ENCODE measurements around the gene OR8D4.
"Not testable (repeated sequence)": the region's sequence is repeated elsewhere in the genome, so short reads cannot be mapped to it uniquely, and the experiment has no call there.

OR8D4 gene

DNA sequence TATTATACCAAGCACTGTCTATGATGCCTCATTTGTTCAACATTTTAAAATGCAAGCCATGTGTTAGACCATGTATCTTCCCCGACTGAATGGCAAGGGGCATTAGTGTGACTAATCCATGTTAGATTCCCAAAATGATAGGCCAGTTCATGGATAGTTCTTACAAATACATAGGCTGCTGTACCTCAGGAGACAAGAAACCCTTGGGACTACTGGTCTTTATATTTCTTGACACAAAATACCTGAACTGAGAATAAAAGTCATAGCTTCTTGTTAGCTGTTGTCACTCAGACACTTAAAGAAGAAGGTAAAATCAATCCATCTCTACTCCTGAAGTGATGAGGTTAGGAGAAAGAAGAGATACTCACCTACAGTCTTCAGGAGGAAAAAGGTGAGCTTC lies at the start of gene OR8D4:
Gene OR8D4, plus strand, starts transcription at position 301 of the 400 bp plus-strand sequence. CDS start 4,265 bp downstream, outside the sequence.
- no peak for DNase-seq

DNA sequence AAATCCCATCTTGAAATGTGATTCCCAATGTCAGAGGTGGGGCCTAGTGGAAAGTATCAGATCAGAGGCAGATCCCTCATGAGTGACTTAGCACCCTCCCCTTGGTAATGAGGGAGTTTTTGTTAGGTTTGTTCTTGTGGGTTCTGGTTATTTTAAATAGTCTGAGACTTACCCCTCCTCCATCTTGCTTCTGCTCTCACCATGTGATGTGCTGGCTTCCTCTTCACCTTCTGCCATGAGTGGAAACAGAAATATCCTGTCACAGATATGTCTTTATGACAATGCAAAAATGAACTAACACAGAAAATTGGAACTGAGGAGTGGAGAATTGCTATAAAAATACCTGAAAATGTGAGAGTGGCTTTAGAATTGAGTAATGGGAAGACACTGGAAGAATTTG lies 49.6 kb upstream of the OR8D4 start:
- DNase-seq = no peak

DNA sequence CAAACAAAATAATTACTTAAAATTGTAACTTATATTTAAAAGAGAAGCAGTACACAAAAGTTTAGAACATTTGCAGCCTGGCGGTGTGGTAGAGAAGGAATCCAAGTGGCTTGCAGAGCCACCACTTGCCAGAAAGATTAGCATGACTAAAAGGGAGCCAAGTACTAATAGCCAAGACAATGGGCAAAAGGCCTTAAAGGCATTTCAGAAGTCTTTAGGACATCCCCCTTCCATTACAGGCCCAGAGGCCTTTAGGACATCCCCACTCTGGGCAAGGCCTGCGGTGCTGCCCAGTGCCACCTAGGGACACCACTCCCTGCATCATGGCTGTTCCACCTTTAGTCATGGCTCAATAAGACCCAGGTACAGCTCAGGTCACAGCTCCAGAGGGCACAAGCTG lies 48.9 kb upstream of the OR8D4 start:
- DNase-seq = no peak

DNA sequence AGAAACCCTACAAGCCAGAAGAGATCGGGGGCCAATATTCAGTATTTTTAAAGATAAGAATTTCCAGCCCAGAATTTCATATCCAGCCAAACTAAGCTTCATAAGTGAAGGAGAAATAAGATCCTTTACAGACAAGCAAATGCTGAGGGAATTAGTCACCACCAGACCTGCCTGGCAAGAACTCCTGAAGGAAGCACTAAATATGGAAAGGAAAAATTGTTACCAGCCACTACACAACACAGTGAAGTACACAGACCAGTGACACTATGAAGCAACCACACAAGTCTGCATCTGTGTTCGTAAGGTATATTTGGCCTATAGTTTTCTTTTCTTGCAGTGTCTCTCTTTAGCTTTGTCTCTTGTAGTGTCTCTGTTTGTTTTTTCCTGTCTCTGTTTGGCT lies 45.5 kb upstream of the OR8D4 start:
- no peak for DNase-seq

DNA sequence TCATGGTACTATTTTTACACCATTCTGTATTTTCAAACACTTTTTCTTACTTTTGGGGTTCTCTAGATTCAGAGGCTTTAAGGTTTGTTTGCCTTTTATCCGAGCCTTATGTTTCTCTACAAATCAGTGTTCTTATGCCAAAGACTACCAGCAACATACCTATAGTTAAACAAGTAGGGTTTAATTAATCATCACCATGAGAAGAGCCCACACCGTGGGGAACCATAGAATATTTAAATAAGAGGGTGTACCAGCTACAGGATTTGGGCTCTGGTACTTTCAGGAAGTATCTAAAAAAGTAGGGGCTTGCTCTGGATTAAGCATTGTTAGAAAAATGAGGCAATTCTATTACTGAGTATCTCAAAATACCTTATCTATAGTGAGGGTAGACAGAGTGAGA lies 42.2 kb upstream of the OR8D4 start:
- DNase-seq = no peak

DNA sequence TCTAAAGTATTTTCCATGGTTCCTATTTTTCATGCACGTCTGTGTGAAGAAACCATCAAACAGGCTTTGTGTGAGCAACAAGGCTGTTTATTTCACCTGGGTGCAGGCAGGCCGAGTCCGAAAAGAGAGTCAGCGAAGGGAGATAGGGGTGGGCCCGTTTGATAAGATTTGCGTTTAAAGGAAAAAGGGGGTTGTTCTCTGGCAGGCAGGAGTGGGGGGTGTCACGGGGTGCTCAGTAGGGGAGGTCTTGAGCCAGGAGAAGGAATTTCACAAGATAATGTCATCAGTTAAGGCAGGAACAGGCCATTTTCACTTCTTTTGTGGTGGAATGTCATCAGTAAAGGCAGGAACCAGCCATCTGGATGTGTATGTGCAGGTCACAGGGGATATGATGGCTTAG lies 36.7 kb upstream of the OR8D4 start:
- DNase-seq = not testable (repeated sequence)

DNA sequence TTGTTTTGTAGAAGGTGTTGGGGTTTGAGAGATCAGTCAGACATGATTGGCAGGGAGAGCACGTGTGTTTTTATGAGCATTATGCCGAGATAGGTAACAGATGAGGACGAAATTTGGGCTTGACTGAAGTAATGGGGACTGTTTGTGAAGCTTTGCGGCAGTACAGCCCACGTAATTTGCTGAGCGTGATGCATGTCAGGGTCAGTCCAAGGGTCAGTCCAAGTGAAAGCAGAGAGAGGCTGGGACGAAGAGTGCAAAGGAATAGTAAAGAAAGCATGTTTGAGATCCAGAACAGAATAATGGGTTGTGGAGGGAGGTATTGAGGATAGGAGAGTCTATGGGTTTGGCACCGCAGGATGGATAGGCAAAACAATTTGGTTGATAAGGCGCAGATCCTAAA lies 34.2 kb upstream of the OR8D4 start:
- not testable (repeated sequence) for DNase-seq

DNA sequence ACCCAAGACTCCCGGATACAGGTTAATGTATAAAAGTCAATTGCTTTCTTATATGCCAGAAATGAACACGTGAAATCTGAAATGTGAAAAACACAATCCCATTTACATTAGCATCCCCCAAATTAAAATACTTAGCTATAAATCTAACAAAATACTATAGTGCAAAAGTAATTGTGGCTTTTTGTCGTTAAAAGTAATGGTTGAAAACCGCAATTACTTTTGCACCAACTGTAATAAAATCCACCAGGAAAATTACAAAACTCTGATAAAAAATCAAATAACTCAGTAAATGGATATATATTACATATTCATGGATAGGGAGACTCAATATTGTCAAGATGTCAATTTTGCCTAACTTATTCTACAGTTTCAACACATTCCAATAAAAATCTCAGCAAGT lies 21.1 kb upstream of the OR8D4 start:
- no peak for DNase-seq

DNA sequence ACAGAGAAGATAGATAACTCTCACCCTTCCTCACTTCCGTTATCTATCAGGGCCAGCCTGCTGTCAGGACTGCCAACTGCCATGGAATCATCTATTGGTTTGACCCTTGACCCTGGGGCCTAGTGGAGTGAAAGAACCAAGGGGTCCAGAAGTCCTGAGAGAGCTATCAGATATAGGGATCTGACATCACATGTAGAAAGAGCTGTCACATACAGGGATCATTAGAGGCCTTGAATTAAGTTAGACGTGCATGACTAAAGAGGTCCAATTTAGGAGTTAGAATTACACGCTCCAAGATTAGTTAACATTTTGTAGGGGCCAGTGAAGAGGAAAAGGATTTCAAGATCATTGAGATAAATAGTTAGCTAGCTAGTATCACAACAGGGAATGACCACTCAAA lies 16.4 kb upstream of the OR8D4 start, which contains the start of gene TMEM225:
Gene TMEM225, minus strand, starts transcription at position 101 of the 400 bp plus-strand sequence. CDS start 245 bp downstream, outside the sequence.
- no peak for DNase-seq

DNA sequence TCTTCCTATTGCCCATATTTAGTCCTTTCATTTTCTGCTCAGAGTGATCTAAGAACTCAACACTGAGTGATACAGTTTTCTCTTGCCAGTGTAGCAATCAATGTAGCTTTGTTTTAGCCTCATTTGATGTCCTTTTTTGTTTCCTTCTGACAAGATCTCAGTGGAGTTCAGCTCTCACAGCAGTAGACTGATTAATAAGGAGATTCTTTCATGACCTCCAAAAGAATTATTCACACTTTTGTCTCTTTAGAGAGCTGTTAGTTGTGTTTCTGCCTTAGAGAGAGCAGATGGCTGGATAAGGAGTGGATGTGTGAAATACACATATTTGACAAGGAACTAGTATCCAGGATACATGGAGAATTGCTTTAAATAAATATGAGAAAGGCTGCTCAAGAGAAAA lies 9.9 kb upstream of the OR8D4 start:
- no peak for DNase-seq

DNA sequence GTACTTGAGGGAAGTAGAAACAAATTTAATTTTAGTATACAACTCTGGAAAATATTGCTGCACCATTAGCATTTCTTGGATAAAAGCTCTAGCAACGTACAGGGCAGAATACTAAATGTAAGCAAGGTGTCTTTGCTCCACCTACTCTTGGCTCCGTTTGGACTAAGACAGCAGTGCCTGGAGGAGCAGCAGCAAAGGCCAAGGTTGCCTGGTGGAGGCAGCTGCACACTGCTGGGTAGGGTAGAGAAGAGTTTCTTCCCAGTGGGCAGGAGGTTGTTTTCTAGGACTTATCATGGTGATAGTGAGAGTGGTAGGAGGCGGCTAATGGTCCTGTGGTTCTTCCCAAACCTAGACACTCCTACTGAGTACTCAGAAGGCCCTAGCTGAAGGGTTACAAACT lies 2.2 kb upstream of the OR8D4 start:
- DNase-seq = no peak

DNA sequence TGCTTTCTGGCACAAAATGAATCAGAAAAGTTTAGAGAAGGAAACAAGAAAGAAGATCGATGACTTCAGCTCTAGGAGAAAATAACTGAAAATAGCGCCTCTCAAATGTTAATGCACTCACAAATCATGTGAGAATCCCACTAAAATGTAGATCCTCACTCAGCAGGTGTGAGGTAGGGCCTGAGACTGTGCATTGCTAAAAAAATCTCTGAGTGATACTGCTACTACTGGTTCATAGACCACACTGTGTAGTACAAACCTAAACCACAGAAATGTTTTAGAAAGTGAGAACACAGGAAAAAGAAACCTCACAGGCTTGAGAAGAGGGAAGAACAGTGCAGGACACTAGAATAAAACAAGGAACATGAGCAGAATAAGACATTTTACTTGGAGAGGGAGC lies 2.0 kb downstream of the OR8D4 start:
- DNase-seq = no peak

DNA sequence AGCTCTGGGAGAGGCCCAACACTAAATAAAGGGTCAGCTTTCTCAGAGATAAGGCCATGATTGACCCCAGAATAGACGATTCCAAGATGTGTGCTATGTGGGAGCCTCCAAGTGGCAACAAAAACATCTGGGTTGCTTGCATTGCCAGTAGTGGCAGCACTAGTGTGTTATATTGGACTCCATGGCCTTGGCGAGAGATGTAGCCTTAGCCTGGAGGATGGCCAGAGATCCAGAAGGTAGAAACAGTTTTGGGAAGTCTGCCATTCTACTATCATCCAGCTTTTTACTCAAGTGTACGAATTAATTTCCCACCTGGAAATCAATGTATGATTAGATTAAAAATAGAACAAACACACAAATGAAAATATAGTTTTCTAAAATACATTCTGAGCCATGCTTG lies 3.0 kb downstream of the OR8D4 start:
- DNase-seq = no peak

DNA sequence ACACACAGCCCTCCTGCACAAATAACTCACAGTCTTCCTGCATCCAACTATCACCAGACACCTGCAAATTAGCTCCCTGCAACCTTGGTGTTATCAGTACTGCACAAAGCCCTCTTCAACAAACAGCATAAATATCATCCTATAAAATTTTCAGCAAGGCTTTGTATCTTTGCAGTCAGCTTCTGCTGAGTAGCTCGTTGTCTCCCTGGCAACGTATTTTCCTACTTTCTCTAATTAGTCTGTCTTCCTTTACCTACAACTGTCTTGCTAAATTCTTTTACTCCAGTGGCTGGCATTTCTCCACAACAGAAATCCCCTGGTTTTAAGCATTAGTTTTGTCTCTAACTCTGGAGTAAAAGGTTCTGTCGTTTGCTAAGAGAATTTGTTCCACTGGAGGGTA lies 3.9 kb downstream of the OR8D4 start:
- no peak for DNase-seq

DNA sequence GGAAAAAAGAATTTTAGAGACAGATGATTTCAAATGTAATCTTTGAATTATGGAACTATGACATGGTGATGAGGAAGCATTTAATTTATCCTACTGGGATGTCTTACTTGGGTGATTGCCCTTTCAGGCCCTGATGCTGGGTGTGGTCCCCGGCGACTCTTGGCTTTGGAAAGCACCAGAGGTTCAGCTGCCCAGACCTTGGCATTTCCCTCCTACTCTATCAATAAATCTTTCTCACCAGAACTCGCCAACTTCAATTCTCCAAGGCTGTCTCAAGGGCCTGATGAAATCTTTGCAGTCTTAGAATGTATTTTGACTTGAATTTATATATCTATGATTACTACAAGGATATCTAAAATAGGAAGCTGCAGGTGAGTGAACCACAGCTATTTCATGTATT lies 19.0 kb downstream of the OR8D4 start:
- DNase-seq = no peak

DNA sequence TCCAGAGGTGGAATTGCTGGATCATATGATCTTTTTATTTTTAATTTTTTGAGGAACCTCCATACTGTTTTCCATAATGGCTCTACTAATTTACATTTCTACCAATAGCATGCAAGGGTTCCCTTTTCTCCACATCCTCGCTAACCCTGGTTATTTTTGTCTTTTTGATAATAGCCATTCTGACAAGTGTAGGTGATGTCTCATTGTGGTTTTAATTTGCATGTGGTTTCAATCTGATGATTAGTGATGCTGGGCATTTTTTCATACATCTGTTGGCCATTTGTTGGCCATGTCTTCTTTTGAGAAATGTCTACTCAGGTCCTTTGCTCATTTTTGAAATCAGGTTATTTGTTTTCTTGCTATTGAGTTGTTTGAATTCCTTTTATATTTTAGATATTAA lies 22.1 kb downstream of the OR8D4 start:
- no peak for DNase-seq

DNA sequence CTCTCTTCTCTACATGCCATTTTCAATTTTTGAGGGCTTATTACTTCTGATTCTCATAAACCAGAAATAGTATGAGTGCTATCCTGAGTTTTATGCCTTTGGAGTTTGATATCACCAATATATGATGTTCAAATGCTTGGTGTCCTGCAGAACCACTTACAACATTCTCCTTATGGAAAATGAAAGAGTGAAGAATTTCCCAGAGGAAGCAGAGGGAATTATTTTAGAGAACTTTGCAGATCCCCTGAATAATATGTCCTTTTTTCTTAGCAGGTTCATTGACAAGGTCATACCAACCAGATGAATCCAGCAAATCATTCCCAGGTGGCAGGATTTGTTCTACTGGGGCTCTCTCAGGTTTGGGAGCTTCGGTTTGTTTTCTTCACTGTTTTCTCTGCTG lies 37.4 kb downstream of the OR8D4 start, which contains the start of gene OR4D5:
Gene OR4D5, plus strand, starts transcription at position 301 of the 400 bp plus-strand sequence. Its CDS starts 0 bp downstream, at position 301.
- DNase-seq = no peak

DNA sequence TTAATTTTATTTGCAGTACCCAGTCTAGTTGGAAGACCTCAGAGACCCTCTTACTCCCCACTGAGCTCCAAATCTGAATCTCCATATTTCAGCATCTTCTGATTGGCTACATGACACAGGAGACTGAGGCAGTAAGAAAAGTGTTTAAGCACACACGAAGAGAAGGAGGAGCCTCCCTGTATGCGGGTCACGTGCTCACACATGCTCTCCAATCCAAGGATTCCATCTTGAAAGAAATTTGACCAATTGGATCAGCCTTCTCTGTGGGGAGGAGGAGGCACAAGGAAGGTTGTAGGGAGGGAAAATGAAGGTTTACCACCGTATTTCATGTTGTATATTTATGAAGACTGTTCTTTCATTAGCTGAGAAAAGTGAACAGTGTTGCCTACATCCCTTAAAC lies 40.4 kb downstream of the OR8D4 start:
- no peak for DNase-seq

DNA sequence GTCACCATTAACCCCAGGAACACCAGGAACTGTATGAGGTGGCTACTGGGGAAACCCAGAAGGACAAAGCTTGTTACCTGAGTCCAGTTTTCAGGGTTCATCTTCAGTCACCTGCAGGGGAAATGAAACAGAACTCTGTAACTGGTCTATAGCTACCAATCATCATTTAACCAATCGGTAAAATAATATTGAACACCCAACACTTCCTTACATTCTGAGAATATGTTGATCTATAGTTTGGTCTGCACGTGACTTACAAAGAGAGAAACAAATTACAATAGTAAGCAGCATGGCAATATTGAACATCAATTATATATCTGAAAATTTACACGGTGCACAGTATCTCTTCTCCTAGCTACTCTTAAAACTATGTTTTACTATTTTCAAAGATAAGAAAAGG lies 41.8 kb downstream of the OR8D4 start, which contains the start of gene OR6T1:
Gene OR6T1, minus strand, starts transcription at position 101 of the 400 bp plus-strand sequence. Its CDS starts 0 bp downstream, at position 101.
- no peak for DNase-seq

DNA sequence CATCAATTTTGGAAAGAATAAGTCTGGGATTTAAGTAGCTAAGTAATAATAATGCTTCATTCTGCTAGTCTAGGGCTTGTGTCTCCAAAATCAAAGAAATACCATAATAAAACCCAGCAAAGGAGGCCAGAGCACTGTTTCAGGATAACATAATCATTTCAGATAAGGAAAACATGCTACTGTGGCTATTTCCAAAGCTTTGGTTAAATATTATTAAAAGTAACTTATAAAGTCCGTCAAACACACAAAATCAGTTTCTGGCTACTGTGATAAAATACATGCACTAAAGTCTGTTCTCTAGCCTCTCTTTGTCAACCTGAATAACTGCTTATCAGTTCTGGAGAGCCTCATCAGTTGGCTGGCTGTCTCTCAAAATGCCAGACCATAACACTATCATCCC lies 43.2 kb downstream of the OR8D4 start:
- DNase-seq = no peak

DNA sequence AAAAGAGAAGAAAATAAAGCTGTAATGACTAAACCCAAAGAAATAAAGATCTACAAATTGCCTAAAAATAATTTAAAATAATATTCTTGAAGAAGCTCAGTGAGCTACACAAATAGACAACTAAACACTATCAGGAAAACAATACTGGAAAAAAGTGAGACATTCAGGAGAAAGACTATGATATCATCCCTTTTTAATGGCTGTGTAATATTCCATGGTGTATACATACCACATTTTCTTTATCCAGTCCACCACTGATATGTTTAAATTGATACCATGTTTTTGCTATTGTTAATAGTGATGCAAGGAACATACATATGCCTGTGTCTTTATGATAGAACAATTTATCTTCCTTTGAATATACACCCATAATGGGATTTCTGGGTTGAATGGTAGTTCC lies 54.8 kb downstream of the OR8D4 start:
- no peak for DNase-seq
